Left lobe of liver (tissue), 2 donors: ENCODE measurements around the gene ADGRG1. TPM values are rescaled to one million over a fixed set of nuclear protein-coding genes. Genes with fewer than 3 reads are reported as not detected.
"Not testable (repeated sequence)": the region's sequence is repeated elsewhere in the genome, so short reads cannot be mapped to it uniquely, and the experiment has no call there.

Experiments
- ATAC-seq: fragments of 200-7000 bp; cut with Tn5 transposase; one replicate; pipeline ENCODE4 v1.9.1; 2020; ENCODE audit warnings: mild to moderate bottlenecking, moderate library complexity
- DNase-seq: peaks from one replicate; pipeline ENCODE4 v3.0.0-alpha.2; 2020; ENCODE audit warnings: low spot score
- total RNA-seq: library from RNA; stranded (reverse); gene quantifications from one replicate; pipeline ENCODE4 v1.2.1, GENCODE V29; 2021
- donor health status: DM: no; HTN: no; CAD: no; lungs with moderate emphysema.
- donor health status: DM: no; HTN: yes; CAD: no.

Gene ADGRG1
- total RNA-seq, 1 donor from 2014 or later = 5.1 TPM

- DNase-seq = no peak
These were observed 67.2 kb downstream of the ADGRG1 start for GRCh38 chr16:57695680-57696069.

GRCh38 chr16:57696240-57696639 is 67.8 kb downstream of the ADGRG1 start:
- no peak for DNase-seq
- no peak for ATAC-seq

More at GRCh38 chr16:57695680-57696069, 67.2 kb downstream of the ADGRG1 start:
- ATAC-seq = no peak

DNA sequence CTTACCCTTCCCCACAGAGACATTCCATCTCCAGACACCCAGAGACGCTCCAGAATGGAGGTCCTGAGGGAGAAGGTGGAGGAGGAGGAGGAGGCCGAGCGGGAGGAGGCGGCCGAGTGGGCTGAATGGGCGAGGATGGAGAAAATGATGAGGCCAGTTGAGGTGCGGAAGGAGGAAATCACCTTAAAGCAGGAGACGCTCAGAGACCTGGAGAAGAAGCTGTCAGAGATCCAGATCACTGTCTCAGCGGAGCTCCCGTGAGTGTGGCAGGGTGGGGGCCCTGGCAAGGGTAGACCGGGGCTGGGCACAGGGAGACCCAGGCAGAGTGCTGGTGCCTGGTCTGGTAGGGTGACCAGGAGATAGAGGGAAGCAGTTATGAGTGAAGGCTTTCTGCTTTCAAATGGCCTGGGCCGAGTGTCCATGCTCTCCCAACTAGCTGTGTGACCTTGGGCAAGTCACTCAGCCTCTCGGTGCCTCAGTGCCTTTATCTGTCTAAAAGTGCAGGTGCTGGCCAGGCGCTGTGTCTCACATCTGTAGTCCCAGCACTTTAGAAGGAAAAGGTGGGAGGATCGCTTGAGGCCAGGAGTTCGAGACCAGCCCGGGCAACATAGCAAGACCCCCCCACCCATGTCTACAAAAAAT is 69.6 kb downstream of the ADGRG1 start:
- no peak for ATAC-seq
- DNase-seq = no peak

GRCh38 chr16:57698812-57699405 is 70.5 kb downstream of the ADGRG1 start:
- no peak for DNase-seq
- ATAC-seq = no peak

GRCh38 chr16:57699481-57699880 is 71.1 kb downstream of the ADGRG1 start:
- no peak for ATAC-seq
- DNase-seq = no peak

GRCh38 chr16:57699899-57700298 is 71.5 kb downstream of the ADGRG1 start:
- no peak for DNase-seq
- no peak for ATAC-seq

DNA sequence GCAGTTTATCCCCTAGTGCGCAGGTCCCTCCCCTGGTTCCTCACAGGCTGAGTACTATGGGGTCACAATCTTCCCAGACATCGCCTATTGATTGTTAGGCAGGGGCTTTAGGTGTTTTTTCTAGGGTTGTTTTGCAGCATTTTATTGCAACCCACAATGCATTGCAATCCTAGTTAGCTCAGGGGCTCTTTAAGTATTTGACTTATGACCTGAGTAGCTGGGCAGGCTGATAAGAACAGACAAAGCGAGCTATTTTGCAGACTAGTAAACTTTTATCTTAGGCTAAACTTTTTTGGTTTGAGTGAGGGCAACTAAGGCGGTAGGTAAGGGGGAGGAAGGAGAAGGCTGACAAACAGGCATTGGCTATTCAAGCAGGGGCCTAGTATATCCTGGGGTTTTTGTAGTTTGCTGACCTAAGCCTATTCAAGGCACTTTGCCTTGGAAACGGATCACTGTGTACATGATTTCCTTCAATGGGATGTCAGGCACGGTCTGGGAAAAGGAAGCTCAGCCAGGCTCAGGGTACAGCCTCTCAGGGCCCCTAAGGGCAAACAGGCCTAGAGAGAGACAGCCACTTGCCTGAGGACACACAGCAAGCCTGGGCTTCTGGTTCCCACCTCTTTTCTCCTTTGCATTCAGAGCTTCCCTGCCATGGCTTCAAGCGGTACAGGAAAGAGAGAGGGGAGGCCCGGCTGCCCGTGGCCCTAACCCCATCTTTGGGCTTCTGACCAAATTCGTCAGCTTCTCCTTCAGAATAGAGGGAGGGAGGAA is 72.5 kb downstream of the ADGRG1 start:
- DNase-seq (no peak), ATAC-seq (peak; percentile 38)

- no peak for DNase-seq
- no peak for ATAC-seq
These were observed 73.4 kb downstream of the ADGRG1 start for GRCh38 chr16:57701759-57702371.

DNA sequence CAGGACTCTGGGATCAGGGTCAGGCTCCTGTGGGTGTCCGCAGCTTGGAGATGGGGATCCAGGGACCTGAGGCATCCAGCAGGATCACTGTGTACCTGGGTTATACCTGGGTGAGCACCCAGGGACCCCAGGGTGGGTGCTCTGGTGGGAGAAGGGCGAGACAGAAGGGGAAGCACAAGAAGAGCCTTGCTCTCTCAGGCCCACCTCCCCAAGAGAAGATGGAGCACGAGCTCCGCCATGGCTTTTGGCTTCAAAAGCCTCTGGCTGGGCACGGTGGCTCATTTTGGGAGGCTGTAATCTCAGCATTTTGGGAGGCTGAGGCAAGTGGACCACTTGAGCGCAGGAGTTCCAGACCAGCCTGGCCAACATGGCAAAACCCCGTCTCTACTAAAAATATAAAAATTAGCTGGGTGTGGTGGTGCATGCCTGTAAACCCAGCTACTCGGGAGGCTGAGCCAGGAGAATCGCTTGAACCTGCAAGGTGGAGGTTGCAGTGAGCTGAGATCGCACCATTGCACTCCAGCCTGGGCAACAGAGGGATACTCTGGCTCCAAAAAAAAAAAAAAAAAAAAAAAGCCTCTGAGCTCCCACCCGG is 75.1 kb downstream of the ADGRG1 start:
- DNase-seq (no peak), ATAC-seq (no peak)

- DNase-seq (no peak), ATAC-seq (peak; percentile 90)
These were observed 75.8 kb downstream of the ADGRG1 start for GRCh38 chr16:57704011-57704904.

GRCh38 chr16:57704905-57705852 is 76.7 kb downstream of the ADGRG1 start:
- ATAC-seq (no peak), DNase-seq (no peak)

GRCh38 chr16:57706717-57707116 is 78.3 kb downstream of the ADGRG1 start:
- no peak for ATAC-seq

GRCh38 chr16:57707331-57707730 is 78.9 kb downstream of the ADGRG1 start:
- DNase-seq = no peak
- no peak for ATAC-seq

More at GRCh38 chr16:57706717-57707116, 78.3 kb downstream of the ADGRG1 start:
- DNase-seq = no peak

- DNase-seq (no peak), ATAC-seq (no peak)
These were observed 79.7 kb downstream of the ADGRG1 start for GRCh38 chr16:57708168-57708567.

DNA sequence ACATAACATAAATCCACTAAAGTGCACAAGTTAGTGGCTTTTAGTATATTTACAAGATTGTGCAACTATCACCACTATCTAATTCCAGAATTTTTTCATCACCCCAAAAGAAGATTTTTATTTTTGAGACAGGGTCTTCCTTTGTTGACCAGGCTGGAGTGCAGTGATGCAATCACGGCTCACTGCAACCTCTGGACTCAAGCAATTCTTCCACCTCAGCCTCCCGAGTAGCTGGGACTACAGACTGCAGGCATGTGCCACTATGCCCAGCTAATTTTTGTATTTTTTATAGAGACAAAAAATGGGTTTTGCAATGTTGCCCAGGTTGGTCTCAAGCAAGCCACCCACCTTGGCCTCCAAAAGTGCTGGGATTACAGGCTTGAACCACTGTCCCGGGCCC is 81.2 kb downstream of the ADGRG1 start:
- ATAC-seq = peak; percentile 85
- no peak for DNase-seq

GRCh38 chr16:57711346-57711745 is 82.9 kb downstream of the ADGRG1 start:
- DNase-seq = no peak

GRCh38 chr16:57711993-57712392 is 83.6 kb downstream of the ADGRG1 start:
- DNase-seq (no peak), ATAC-seq (no peak)

More at GRCh38 chr16:57711346-57711745, 82.9 kb downstream of the ADGRG1 start:
- no peak for ATAC-seq

DNA sequence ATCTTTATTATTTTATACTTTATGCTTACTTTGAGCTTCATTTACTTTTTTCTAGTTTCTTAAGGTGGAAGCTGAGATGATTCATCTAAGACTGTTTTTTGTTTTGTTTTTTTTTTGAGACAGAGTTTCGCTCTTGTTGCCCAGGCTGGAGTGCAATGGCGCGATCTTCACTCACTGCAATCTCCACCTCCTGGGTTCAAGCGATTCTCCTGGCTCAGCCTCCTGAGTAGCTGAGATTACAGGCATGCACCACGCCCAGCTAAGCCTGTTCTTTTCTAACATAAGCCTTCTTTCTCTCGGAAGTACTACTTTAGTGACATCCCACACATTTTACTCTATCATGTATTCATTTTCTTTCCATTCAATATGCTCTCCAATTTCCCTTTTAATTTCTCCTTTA is 84.1 kb downstream of the ADGRG1 start:
- not testable (repeated sequence) for DNase-seq, ATAC-seq

DNA sequence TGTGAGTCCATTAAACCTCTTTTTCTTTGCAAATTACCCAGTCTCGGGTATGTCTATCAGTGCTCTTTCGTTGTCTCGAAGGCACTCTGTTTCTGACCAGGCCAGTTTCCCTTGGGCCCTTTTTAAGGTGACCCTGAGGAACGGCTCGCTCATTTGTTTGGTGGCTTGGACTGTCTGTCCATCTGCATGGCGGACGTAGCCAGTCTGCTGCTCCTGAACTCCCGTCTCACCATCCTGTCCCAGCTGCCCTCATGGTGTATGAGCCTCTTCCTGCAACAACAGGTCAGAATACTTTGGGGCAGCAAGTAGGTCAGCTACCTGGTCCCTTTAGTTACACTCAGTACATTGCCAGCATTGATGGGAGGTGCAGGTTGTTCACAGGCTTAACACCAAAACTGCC is 85.2 kb downstream of the ADGRG1 start:
- no peak for ATAC-seq
- DNase-seq = no peak
